Trophoblast cell (in vitro differentiated cells and primary cell): Measurements from ENCODE around the gene PDCD6IP.

Experiments
- DNase-seq, 2 donors: peaks; one replicate each; pipeline ENCODE4 v3.0.0-alpha.2; 2016
- H2AFZ ChIP-seq: 2 replicates; pipeline ENCODE4 v1.6.1; 2013; ENCODE audit warnings: low read length, moderate library complexity, mild to moderate bottlenecking; ENCODE audit not compliant: insufficient read depth, poor library complexity
- H2AK5ac ChIP-seq: 2 replicates; pipeline ENCODE4 v1.6.1; 2013; ENCODE audit warnings: mild to moderate bottlenecking, low read length
- H2BK120ac ChIP-seq: 2 replicates; pipeline ENCODE4 v1.6.1; 2013; ENCODE audit warnings: low read length, mild to moderate bottlenecking, moderate library complexity; ENCODE audit not compliant: insufficient read depth, poor library complexity
- H2BK12ac ChIP-seq: 2 replicates; pipeline ENCODE4 v1.6.1; 2013; ENCODE audit warnings: mild to moderate bottlenecking, low read length, moderate library complexity
- H2BK5ac ChIP-seq: 2 replicates; pipeline ENCODE4 v1.6.1; 2013; ENCODE audit warnings: low read length, low read depth, moderate library complexity, mild to moderate bottlenecking; ENCODE audit not compliant: poor library complexity
- H3K14ac ChIP-seq: 2 replicates; pipeline ENCODE4 v1.6.1; 2013; ENCODE audit warnings: mild to moderate bottlenecking, low read length
- H3K18ac ChIP-seq: 2 replicates; pipeline ENCODE4 v1.6.1; 2013; ENCODE audit warnings: mild to moderate bottlenecking, low read length
- H3K23ac ChIP-seq: 2 replicates; pipeline ENCODE4 v1.6.1; 2013; ENCODE audit warnings: low read length
- H3K27ac ChIP-seq: 2 replicates; pipeline ENCODE4 v1.5.1; 2013; ENCODE audit warnings: low read depth, mild to moderate bottlenecking, inconsistent platforms, low read length, moderate library complexity
- H3K27me3 ChIP-seq: 2 replicates; pipeline ENCODE4 v1.6.1; 2013; ENCODE audit warnings: inconsistent platforms, mild to moderate bottlenecking, low read length, moderate library complexity; ENCODE audit not compliant: insufficient read depth
- H3K36me3 ChIP-seq, 2 experiments: 1 replicate in 1 of 2; 2 replicates in 1 of 2; pipeline ENCODE4 v1.6.1; 2013; ENCODE audit warnings: low read length in 2 of 2, mild to moderate bottlenecking in 2 of 2, moderate library complexity in 1 of 2; ENCODE audit not compliant: insufficient read depth in 2 of 2, control insufficient read depth in 1 of 2
- H3K4ac ChIP-seq: 2 replicates; pipeline ENCODE4 v1.6.1; 2013; ENCODE audit warnings: low read depth, mild to moderate bottlenecking, low read length, moderate library complexity
- H3K4me1 ChIP-seq, 2 experiments: 1 replicate in 1 of 2; 2 replicates in 1 of 2; pipeline ENCODE4 v1.6.1; 2013; ENCODE audit warnings: low read length in 2 of 2, mild to moderate bottlenecking in 2 of 2, moderate library complexity in 1 of 2; ENCODE audit not compliant: insufficient read depth in 2 of 2, control insufficient read depth in 1 of 2
- H3K4me2 ChIP-seq: 2 replicates; pipeline ENCODE4 v1.6.1; 2013; ENCODE audit warnings: inconsistent platforms, mild to moderate bottlenecking, low read length, moderate library complexity
- H3K4me3 ChIP-seq: 2 replicates; pipeline ENCODE4 v1.5.1; 2013; ENCODE audit warnings: mild to moderate bottlenecking, low read depth, low read length, inconsistent platforms
- H3K79me1 ChIP-seq: one replicate; pipeline ENCODE4 v1.6.1; 2013; ENCODE audit warnings: low read length
- H3K79me2 ChIP-seq: 2 replicates; pipeline ENCODE4 v1.6.1; 2013; ENCODE audit warnings: low read length, mild to moderate bottlenecking; ENCODE audit not compliant: control insufficient read depth, insufficient read depth, poor library complexity
- H3K9ac ChIP-seq: 2 replicates; pipeline ENCODE4 v1.6.1; 2013; ENCODE audit warnings: mild to moderate bottlenecking, low read length
- H3K9me3 ChIP-seq: 2 replicates; pipeline ENCODE4 v1.6.1; 2013; ENCODE audit warnings: low read depth, mild to moderate bottlenecking, control low read depth, inconsistent platforms, low read length; ENCODE audit not compliant: insufficient read depth
- H4K12ac ChIP-seq: 2 replicates; pipeline ENCODE4 v1.6.1; 2013; ENCODE audit warnings: low read depth, mild to moderate bottlenecking, low read length, moderate library complexity
- H4K8ac ChIP-seq: 2 replicates; pipeline ENCODE4 v1.6.1; 2013; ENCODE audit warnings: low read depth, mild to moderate bottlenecking, low read length, moderate library complexity
- H4K91ac ChIP-seq: one replicate; pipeline ENCODE4 v1.6.1; 2013; ENCODE audit warnings: low read depth, mild to moderate bottlenecking, low read length, moderate library complexity
- WGBS: extraction: QIAGEN DNeasy Blood & Tissue Kit; methylation state at CpG from one replicate; pipeline ENCODE4 v1.1.7; 2013; ENCODE audit warnings: missing lambda C conversion rate; ENCODE audit not compliant: insufficient read length, insufficient coverage; ENCODE audit errors: extremely low coverage; 5-methylcytosine and 5-hydroxymethylcytosine counted together

The PDCD6IP gene

DNA sequence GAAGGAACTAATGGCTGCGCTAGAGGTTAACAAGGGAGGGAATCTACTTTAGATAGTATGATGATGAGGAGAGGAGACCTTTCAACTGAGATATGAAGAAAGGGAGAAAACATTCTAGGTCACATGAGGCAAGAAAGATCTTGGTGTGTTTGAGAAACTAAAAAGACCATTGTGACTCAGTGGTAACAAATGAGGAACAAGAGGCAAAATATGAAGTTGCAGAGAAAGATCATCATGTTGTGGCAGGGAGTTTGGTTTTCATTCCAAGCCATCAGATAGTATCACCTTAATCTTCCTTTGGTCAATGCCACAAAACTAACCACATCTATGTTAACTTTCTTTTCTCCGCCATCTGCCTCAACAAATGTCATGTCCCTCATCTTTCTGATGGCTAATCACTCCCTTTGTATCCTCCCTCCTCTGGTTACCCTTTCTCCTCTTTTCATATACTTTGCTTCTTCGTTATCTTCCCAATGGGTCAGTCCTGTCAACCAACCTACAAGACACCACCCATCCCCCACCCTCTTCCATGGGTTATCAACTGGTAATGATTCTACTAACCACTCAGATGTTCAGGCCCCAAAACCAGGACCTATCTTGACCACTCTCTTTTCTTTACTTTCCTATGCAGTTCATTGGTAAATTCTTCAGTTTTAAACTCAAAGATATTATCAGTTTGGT, 2.4 kb upstream of the PDCD6IP start:
- no peak overlapping the region for H3K18ac ChIP-seq
- WGBS = no CpG with 5 or more reads among the region's 3 CpGs
- no peak overlapping the region for H3K4ac ChIP-seq
- H3K4me2 ChIP-seq = no peak overlapping the region
- no peak overlapping the region for H2BK5ac ChIP-seq
- H3K23ac ChIP-seq = no peak overlapping the region
- H2AFZ ChIP-seq = no peak overlapping the region
- no peak overlapping the region for H4K12ac ChIP-seq
- H3K14ac ChIP-seq = no peak overlapping the region
- peak in 1 of 2 donors; percentile 27 for DNase-seq
- H3K36me3 ChIP-seq = no peaks in the 10 kb centered on the region
- no peak overlapping the region for H4K91ac ChIP-seq
- H4K8ac ChIP-seq = no peak overlapping the region
- H3K27me3 ChIP-seq = no peaks in the 10 kb centered on the region
- H3K79me1 ChIP-seq = peaks cover 4% of the 10 kb centered on the region
- H3K4me3 ChIP-seq = no peak overlapping the region
- H3K9me3 ChIP-seq = no peaks in the 10 kb centered on the region
- H3K79me2 ChIP-seq = peaks cover 9% of the 10 kb centered on the region
- H2BK12ac ChIP-seq = no peak overlapping the region
- H2AK5ac ChIP-seq = no peak overlapping the region
- no peak overlapping the region for H2BK120ac ChIP-seq
- no peak overlapping the region for H3K9ac ChIP-seq
- H3K27ac ChIP-seq = no peak overlapping the region
- no peaks in the 10 kb centered on the region for H3K4me1 ChIP-seq

DNA sequence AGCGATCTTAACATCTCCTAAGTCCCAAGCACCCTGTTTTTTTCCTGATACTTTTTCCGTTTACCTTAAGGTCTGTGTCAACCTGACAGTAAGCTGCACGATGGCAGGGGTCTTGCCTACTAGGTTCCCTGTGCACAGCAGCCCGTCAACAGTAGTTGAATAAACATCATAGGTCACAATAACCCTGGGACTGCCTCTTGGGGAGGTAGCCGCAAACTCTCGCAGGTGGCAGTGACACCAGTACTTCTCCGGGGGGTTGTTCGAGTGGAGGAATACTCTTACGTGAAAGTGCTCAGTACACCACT, 365 bp upstream of the PDCD6IP start:
- Histone ChIP-seq H3K9ac (peak overlapping the region; percentile 77), H3K9me3 (no peaks in the 10 kb centered on the region), H3K14ac (peak overlapping the region; percentile 49), H3K23ac (no peak overlapping the region), H3K4me3 (peak overlapping the region; percentile 97), H2AFZ (peak overlapping the region; percentile 82), H2BK5ac (no peak overlapping the region), H3K4me2 (peak overlapping the region; percentile 87), H2BK120ac (no peak overlapping the region), H3K27ac (peak overlapping the region; percentile 6), H4K8ac (peak overlapping the region; percentile 75), H3K79me1 (peaks cover 4% of the 10 kb centered on the region), H3K79me2 (peaks cover 11% of the 10 kb centered on the region), H4K12ac (peak overlapping the region; percentile 23), H2AK5ac (no peak overlapping the region), H3K18ac (peak overlapping the region; percentile 71), H3K4ac (no peak overlapping the region), H2BK12ac (peak overlapping the region; percentile 5), H3K27me3 (no peaks in the 10 kb centered on the region), H3K4me1 (no peaks in the 10 kb centered on the region), H3K36me3 (peaks cover 2% of the 10 kb centered on the region in 2 experiments), H4K91ac (peak overlapping the region; percentile 27)
- no peak for DNase-seq
- WGBS = no CpG with 5 or more reads among the region's 9 CpGs

DNA sequence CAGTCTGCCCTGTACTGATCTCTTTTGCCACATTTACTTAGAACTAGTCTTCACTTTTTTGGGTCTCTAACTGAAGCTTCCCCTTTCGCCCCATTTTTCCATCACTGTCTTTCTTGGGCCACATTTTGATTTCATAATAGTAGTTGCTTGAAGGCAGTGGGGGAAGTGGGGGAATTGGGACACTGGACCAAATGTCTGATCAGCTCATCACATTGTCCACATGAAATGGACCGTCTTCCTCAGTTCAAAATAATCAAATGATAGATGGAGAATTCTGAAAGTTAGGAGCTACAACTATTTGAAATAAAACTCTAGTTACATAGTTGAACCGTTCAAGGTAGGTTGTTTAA, 747 bp downstream of the PDCD6IP start:
- Histone ChIP-seq H3K36me3 (peaks cover 2% of the 10 kb centered on the region in 2 experiments), H3K14ac (no peak overlapping the region), H2BK5ac (no peak overlapping the region), H3K27ac (peak overlapping the region; percentile 12), H3K9ac (no peak overlapping the region), H3K4ac (no peak overlapping the region), H4K12ac (no peak overlapping the region), H2AFZ (no peak overlapping the region), H3K79me2 (peaks cover 11% of the 10 kb centered on the region), H3K79me1 (peaks cover 4% of the 10 kb centered on the region), H3K4me1 (no peaks in the 10 kb centered on the region), H3K23ac (no peak overlapping the region), H3K27me3 (no peaks in the 10 kb centered on the region), H4K91ac (no peak overlapping the region), H3K4me2 (peak overlapping the region; percentile 87), H2BK12ac (no peak overlapping the region), H3K9me3 (no peaks in the 10 kb centered on the region), H2BK120ac (no peak overlapping the region), H4K8ac (peak overlapping the region; percentile 10), H3K4me3 (peak overlapping the region; percentile 97), H2AK5ac (no peak overlapping the region), H3K18ac (no peak overlapping the region)
- DNase-seq = no peak
- no CpG with 5 or more reads among the region's 3 CpGs for WGBS

DNA sequence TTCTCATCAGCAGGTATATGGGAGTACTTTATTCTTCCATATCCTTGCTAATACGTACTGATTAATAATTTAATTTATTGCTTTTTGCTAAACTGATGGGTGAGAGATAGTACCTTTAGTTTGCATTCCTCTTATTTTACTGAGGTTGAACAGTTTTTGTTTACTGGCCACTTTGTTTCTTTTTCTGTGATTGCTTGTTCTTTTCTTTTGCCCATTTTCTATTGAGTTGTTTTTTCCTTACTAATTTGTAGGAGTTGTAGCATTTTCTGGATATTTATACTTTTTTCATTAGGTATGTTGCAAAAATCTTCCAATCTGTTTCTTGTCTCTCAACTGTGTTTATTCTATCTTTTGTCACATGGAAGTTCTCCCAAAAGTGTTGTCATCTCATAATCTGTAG, 4.8 kb downstream of the PDCD6IP start:
- Histone ChIP-seq H4K91ac (no peak overlapping the region), H2AK5ac (no peak overlapping the region), H3K9ac (no peak overlapping the region), H3K18ac (no peak overlapping the region), H2BK120ac (no peak overlapping the region), H3K4ac (no peak overlapping the region), H3K23ac (no peak overlapping the region), H3K79me2 (peaks cover 16% of the 10 kb centered on the region), H3K27ac (no peak overlapping the region), H3K4me3 (no peak overlapping the region), H3K14ac (no peak overlapping the region), H4K8ac (no peak overlapping the region), H3K36me3 (peaks cover 2 to 4% of the 10 kb centered on the region in 2 experiments), H3K4me1 (no peaks in the 10 kb centered on the region), H4K12ac (no peak overlapping the region), H3K9me3 (no peaks in the 10 kb centered on the region), H2BK5ac (no peak overlapping the region), H2BK12ac (no peak overlapping the region), H2AFZ (no peak overlapping the region), H3K4me2 (no peak overlapping the region), H3K27me3 (no peaks in the 10 kb centered on the region), H3K79me1 (peaks cover 4% of the 10 kb centered on the region)
- DNase-seq = no peak
- WGBS = no CpG with 5 or more reads among the region's 1 CpG
